SK-N-MC (cell line): ENCODE results near the gene ZSCAN23.

Experiments
- EZH2 ChIP-seq: fragments of 200-600 bp; sonication (generic); IDR thresholded peaks from one replicate; pipeline ENCODE4 v1.6.1; 2017; ENCODE audit warnings: antibody characterized with exemption
- POLR2AphosphoS5 ChIP-seq: IDR thresholded peaks from 2 replicates; pipeline ENCODE4 v1.6.1; 2012; ENCODE audit warnings: mild to moderate bottlenecking, low read depth, low read length, borderline replicate concordance

DNA sequence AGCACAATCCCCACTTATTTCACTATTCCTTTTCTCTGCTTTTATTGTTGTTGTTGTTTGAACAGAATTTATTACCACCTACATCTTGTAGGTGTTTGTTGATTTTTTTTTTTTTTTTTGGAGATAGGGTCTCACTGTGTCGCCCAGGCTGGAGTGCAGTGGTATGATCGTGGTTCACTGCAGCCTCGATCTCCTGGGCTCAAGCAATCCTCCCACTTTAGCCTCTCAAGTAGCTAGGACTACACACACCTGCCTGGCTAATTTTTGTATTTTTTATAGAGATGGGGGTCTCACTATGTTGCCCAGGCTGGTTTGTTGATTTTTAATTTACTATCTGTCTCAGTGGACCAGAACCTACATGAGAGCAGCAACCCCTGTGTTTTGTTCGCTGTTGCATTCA is 47.4 kb downstream of the ZSCAN23 start:
- no peak for TF ChIP-seq POLR2AphosphoS5
- TF ChIP-seq EZH2: no peak
